ENCODE data around the gene RNU5B-1. TPM values are rescaled to one million over a fixed set of nuclear protein-coding genes. Genes with fewer than 3 reads are reported as not detected.

The RNU5B-1 gene
- total RNA-seq, 1 donor from 2014 or later: not detected

DNA sequence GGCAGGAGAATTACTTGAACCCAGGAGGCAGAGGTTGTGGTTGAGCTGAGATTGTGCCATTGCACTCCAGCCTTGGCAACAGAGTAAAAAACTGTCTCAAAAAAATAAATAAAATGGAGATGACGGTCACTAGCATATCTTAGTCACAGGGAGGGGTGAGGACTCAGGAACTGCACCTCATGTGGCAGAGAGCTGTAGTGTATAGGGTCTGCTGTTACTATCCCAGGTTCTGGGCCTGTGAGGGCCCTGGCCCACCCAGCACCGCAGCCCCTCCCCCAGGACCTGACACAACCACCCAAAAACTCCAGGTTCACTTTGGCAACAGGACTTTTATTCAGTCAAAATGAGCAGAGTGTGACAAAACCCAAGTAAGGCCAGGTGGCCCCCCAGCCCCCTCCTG lies 22.3 kb downstream of the RNU5B-1 start:
- Histone ChIP-seq H3K4me1 (ENCODE audit: control insufficient read depth in 3 of 3, insufficient read depth in 3 of 3, low read length in 3 of 3) (peaks cover 2 to 12% (median 8%) of the 10 kb centered on the region in 3 donors), H3K9me3 (ENCODE audit: control insufficient read depth in 3 of 3, low read length in 3 of 3) (no peaks in the 10 kb centered on the region), H3K4me3 (ENCODE audit: low read length in 3 of 3) (no peak overlapping the region), H3K27me3 (ENCODE audit: control insufficient read depth in 3 of 3, insufficient read depth in 3 of 3, low read length in 3 of 3) (peaks cover 0 to 5% (median 0%) of the 10 kb centered on the region in 3 donors), H3K9ac (ENCODE audit: low read depth in 1 of 3, low read length in 3 of 3) (no peak overlapping the region), H3K36me3 (ENCODE audit: control insufficient read depth in 3 of 3, insufficient read depth in 3 of 3, low read length in 3 of 3) (no peaks in the 10 kb centered on the region), H3K27ac (ENCODE audit: low read depth, low read length) (no peak overlapping the region)

GRCh38 chr15:65327651-65328393 lies 23.3 kb downstream of the RNU5B-1 start:
- Histone ChIP-seq H3K36me3 (ENCODE audit: control insufficient read depth in 3 of 3, insufficient read depth in 3 of 3, low read length in 3 of 3) (no peaks in the 10 kb centered on the region), H3K9me3 (ENCODE audit: control insufficient read depth in 3 of 3, low read length in 3 of 3) (no peaks in the 10 kb centered on the region), H3K27ac (ENCODE audit: low read depth, low read length) (no peak overlapping the region), H3K27me3 (ENCODE audit: control insufficient read depth in 3 of 3, insufficient read depth in 3 of 3, low read length in 3 of 3) (peaks cover 0 to 4% (median 0%) of the 10 kb centered on the region in 3 donors), H3K9ac (ENCODE audit: low read depth in 1 of 3, low read length in 3 of 3) (no peak overlapping the region), H3K4me1 (ENCODE audit: control insufficient read depth in 3 of 3, insufficient read depth in 3 of 3, low read length in 3 of 3) (peaks cover 2 to 7% (median 4%) of the 10 kb centered on the region in 3 donors), H3K4me3 (ENCODE audit: low read length in 3 of 3) (no peak overlapping the region)

GRCh38 chr15:65328506-65329287 lies 24.2 kb downstream of the RNU5B-1 start:
- peaks cover 0 to 5% (median 0%) of the 10 kb centered on the region in 3 donors for H3K4me1 ChIP-seq (ENCODE audit: control insufficient read depth in 3 of 3, insufficient read depth in 3 of 3, low read length in 3 of 3)
- H3K9ac ChIP-seq (ENCODE audit: low read depth in 1 of 3, low read length in 3 of 3): no peak overlapping the region
- no peak overlapping the region for H3K4me3 ChIP-seq (ENCODE audit: low read length in 3 of 3)

GRCh38 chr15:65329288-65329983 lies 25.0 kb downstream of the RNU5B-1 start:
- no peak overlapping the region for H3K27ac ChIP-seq (ENCODE audit: low read depth, low read length)
- H3K36me3 ChIP-seq (ENCODE audit: control insufficient read depth in 3 of 3, insufficient read depth in 3 of 3, low read length in 3 of 3): no peaks in the 10 kb centered on the region
- H3K9me3 ChIP-seq (ENCODE audit: control insufficient read depth in 3 of 3, low read length in 3 of 3): no peaks in the 10 kb centered on the region
- H3K27me3 ChIP-seq (ENCODE audit: control insufficient read depth in 3 of 3, insufficient read depth in 3 of 3, low read length in 3 of 3): peaks cover 0 to 4% (median 0%) of the 10 kb centered on the region in 3 donors
- H3K9ac ChIP-seq (ENCODE audit: low read depth in 1 of 3, low read length in 3 of 3): no peak overlapping the region
- H3K4me3 ChIP-seq (ENCODE audit: low read length in 3 of 3): no peak overlapping the region
- H3K4me1 ChIP-seq (ENCODE audit: control insufficient read depth in 3 of 3, insufficient read depth in 3 of 3, low read length in 3 of 3): peaks cover 0 to 5% (median 0%) of the 10 kb centered on the region in 3 donors

More at GRCh38 chr15:65328506-65329287, 24.2 kb downstream of the RNU5B-1 start:
- Histone ChIP-seq H3K36me3 (ENCODE audit: control insufficient read depth in 3 of 3, insufficient read depth in 3 of 3, low read length in 3 of 3) (no peaks in the 10 kb centered on the region), H3K27me3 (ENCODE audit: control insufficient read depth in 3 of 3, insufficient read depth in 3 of 3, low read length in 3 of 3) (peaks cover 0 to 4% (median 0%) of the 10 kb centered on the region in 3 donors), H3K27ac (ENCODE audit: low read depth, low read length) (no peak overlapping the region), H3K9me3 (ENCODE audit: control insufficient read depth in 3 of 3, low read length in 3 of 3) (no peaks in the 10 kb centered on the region)

DNA sequence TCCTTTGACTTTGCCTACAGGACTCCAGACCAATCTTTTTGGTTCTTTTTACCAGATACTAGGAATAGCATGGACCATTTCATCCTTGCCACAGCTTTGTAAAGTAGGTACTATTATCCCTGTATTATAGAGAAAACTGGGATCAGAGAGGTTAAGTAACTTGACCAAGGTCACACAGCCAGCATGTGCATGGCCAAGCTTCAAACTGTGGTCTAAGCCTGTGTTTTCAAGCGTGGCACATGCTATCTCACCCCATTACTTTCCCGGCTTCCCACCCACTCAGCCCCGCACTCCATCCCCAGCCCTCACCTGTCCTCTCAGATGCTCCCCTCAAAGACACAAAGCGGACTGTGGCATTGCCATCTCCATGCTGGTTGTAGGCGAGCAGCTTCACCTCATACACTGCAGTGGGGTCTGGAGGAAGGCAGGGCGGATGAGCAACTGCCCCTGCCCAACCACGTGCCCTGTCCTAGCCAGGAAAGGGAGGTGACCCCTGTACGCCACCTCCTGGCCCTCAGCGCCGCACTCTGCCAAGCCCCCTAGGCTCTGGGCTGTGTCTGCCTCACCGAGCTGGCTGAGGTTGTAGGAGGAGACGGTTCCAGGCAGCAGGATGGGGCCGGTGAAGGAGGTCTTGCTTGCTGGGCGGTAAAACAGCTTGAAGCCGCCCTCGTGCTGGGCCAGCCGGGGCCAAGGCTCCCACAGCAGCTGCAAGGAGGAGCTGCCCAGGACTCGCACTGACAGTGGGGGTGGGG lies 25.7 kb downstream of the RNU5B-1 start:
- Histone ChIP-seq H3K9me3 (ENCODE audit: control insufficient read depth in 3 of 3, low read length in 3 of 3) (no peaks in the 10 kb centered on the region), H3K4me1 (ENCODE audit: control insufficient read depth in 3 of 3, insufficient read depth in 3 of 3, low read length in 3 of 3) (peaks cover 0 to 5% (median 0%) of the 10 kb centered on the region in 3 donors), H3K4me3 (ENCODE audit: low read length in 3 of 3) (no peak overlapping the region), H3K27me3 (ENCODE audit: control insufficient read depth in 3 of 3, insufficient read depth in 3 of 3, low read length in 3 of 3) (peaks cover 0 to 6% (median 0%) of the 10 kb centered on the region in 3 donors), H3K9ac (ENCODE audit: low read depth in 1 of 3, low read length in 3 of 3) (no peak overlapping the region), H3K36me3 (ENCODE audit: control insufficient read depth in 3 of 3, insufficient read depth in 3 of 3, low read length in 3 of 3) (no peaks in the 10 kb centered on the region), H3K27ac (ENCODE audit: low read depth, low read length) (no peak overlapping the region)

DNA sequence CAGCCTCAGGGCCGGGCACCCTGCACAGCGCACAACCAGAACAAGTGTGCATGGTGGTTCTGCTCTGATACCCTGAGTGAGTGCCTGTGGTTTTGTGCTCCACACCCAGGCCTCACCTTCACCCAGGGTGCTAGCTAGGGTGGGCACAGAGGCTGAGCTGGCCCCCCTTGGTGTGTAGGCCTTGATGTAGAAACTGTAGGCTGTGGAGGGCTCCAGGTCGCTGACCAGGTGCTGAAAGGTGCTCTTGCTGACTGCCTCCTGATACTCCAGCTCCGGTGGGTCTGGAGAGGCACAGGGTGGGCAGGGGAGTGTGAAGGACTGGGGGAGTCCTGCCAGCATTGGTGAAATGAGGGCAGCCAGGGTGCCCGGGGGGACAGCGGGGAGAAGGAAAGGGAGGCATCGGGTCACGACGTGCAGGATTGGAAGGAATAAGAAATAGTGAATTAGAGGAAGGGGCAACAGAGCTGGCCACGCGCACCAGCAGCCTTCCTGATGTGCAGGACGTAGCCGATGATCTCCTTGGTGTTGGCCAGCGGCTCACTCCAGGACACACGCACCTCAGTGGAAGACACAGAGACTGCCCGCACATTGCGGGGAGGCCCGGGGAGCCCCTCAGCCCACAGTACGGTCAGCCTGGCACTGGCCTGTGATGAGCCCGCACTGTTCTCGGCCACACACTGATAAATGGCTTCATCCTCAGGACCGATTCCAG lies 26.6 kb downstream of the RNU5B-1 start:
- peaks cover 0 to 12% (median 0%) of the 10 kb centered on the region in 3 donors for H3K27me3 ChIP-seq (ENCODE audit: control insufficient read depth in 3 of 3, insufficient read depth in 3 of 3, low read length in 3 of 3)
- no peaks in the 10 kb centered on the region for H3K36me3 ChIP-seq (ENCODE audit: control insufficient read depth in 3 of 3, insufficient read depth in 3 of 3, low read length in 3 of 3)
- H3K9me3 ChIP-seq (ENCODE audit: control insufficient read depth in 3 of 3, low read length in 3 of 3): no peaks in the 10 kb centered on the region
- no peak overlapping the region for H3K9ac ChIP-seq (ENCODE audit: low read depth in 1 of 3, low read length in 3 of 3)
- H3K4me1 ChIP-seq (ENCODE audit: control insufficient read depth in 3 of 3, insufficient read depth in 3 of 3, low read length in 3 of 3): peaks cover 0 to 4% (median 0%) of the 10 kb centered on the region in 3 donors
- H3K4me3 ChIP-seq (ENCODE audit: low read length in 3 of 3): no peak overlapping the region
- no peak overlapping the region for H3K27ac ChIP-seq (ENCODE audit: low read depth, low read length)

GRCh38 chr15:65331811-65332210 lies 27.3 kb downstream of the RNU5B-1 start:
- H3K27ac ChIP-seq (ENCODE audit: low read depth, low read length): no peak overlapping the region
- no peaks in the 10 kb centered on the region for H3K9me3 ChIP-seq (ENCODE audit: control insufficient read depth in 3 of 3, low read length in 3 of 3)
- H3K27me3 ChIP-seq (ENCODE audit: control insufficient read depth in 3 of 3, insufficient read depth in 3 of 3, low read length in 3 of 3): peaks cover 0 to 12% (median 0%) of the 10 kb centered on the region in 3 donors

DNA sequence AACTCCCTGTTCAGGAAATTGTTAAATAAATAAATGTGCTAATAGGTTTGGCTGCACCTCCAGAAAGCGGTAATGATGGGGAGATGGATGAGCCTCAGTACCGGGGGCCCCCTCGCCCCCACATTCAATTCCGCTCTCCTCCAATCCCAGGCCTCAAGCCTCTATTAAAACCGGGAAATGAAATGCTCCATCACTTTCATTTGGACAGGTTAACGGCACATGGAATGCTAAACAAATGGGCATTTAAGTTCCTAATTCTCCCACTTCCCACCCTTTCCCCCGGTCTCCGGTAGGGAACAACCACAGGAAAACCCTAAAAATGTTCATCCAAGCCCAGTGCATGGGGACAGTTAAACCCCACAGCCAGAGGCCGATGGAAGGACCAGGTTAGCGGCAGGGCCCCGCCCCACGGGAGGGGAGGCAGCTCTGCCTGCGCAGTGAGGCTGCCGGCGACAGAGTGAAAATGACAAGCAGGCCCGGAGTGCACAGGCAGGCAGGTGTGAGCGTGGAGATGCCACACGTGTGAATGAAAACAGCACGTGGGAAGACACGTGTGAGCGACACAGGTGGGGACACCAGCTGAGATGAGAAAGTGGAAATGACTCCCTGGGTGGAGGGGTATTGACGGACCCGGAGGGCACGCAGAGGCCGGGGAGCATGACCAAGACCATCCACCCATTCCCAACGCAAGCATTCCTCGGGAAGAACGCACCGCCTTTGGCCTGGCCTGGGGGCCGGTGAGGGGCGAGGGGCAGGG lies 28.1 kb downstream of the RNU5B-1 start:
- no peaks in the 10 kb centered on the region for H3K9me3 ChIP-seq (ENCODE audit: control insufficient read depth in 3 of 3, low read length in 3 of 3)
- H3K4me3 ChIP-seq (ENCODE audit: low read length in 3 of 3): no peak overlapping the region
- no peak overlapping the region for H3K9ac ChIP-seq (ENCODE audit: low read depth in 1 of 3, low read length in 3 of 3)
- no peaks in the 10 kb centered on the region for H3K4me1 ChIP-seq (ENCODE audit: control insufficient read depth in 3 of 3, insufficient read depth in 3 of 3, low read length in 3 of 3)
- peaks cover 0 to 12% (median 0%) of the 10 kb centered on the region in 3 donors for H3K27me3 ChIP-seq (ENCODE audit: control insufficient read depth in 3 of 3, insufficient read depth in 3 of 3, low read length in 3 of 3)
- no peaks in the 10 kb centered on the region for H3K36me3 ChIP-seq (ENCODE audit: control insufficient read depth in 3 of 3, insufficient read depth in 3 of 3, low read length in 3 of 3)
- H3K27ac ChIP-seq (ENCODE audit: low read depth, low read length): no peak overlapping the region

More at GRCh38 chr15:65331811-65332210, 27.3 kb downstream of the RNU5B-1 start:
- Histone ChIP-seq H3K4me1 (ENCODE audit: control insufficient read depth in 3 of 3, insufficient read depth in 3 of 3, low read length in 3 of 3) (no peaks in the 10 kb centered on the region), H3K36me3 (ENCODE audit: control insufficient read depth in 3 of 3, insufficient read depth in 3 of 3, low read length in 3 of 3) (no peaks in the 10 kb centered on the region), H3K9ac (ENCODE audit: low read depth in 1 of 3, low read length in 3 of 3) (no peak overlapping the region), H3K4me3 (ENCODE audit: low read length in 3 of 3) (no peak overlapping the region)

Measured in skeletal muscle tissue (tissue), 4 donors.